Measurements from ENCODE around the gene THRB.

Gene THRB

DNA sequence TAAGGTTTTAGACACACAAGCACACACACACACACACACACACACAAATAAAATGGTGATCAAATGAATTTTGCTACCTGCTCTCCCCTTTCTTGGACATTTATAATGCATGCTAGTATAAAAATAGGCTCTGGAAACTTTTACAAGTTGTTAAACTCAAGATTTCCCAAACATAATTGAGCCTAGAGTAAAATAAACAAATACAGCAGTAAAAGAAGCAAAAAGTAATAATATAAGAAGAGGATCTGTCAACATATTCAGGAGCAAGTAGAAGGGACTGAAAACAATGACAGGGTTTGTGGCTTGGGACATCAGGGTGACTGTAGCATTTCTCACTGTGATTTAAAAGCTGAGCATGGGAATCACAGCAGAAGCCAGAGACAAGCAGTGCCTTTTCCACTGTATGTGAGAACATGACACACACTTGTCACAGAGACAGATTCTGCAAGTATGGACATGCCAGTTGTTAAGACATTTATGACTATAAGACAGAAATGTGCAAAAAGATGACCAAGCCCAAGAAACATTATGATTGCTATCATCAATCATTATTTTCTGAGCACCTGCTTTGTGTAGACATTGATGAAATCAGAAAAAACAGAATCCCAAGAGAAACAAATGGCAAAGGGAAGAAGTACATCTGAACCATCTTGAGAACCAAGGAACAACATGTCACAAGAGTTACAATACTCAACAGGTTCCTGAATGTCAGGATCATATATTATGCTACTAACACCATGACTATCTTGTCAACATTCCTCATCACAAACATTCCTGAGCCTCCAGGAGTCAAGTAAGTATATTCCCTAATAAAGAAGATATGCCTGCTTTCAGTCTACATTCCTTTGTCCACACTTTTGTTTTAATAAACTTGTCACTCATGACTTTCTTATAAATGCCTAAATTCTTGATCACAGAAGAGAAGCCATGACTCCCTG is 7.1 kb downstream of the THRB start:
- no peak for DNase-seq (ENCODE audit: low read depth)

DNA sequence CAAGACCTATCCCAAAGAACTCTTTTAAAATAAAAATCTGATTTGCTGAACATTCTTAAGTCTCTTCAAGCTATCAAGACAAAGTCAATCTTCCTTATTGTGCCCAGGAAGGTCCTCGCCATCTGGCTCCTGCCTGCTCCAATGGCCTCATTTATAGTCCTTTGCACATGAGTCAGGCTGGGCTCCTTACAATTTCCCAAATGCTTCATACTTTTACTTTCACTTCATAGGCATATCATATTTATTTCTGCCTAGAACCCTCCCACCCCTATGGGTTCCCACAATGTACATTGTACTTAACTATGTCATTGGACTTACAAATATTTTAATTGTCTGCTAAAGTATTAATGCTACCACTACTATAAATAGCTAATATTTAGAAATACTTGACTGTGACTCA is 9.1 kb downstream of the THRB start:
- no peak for DNase-seq (ENCODE audit: low read depth)

DNA sequence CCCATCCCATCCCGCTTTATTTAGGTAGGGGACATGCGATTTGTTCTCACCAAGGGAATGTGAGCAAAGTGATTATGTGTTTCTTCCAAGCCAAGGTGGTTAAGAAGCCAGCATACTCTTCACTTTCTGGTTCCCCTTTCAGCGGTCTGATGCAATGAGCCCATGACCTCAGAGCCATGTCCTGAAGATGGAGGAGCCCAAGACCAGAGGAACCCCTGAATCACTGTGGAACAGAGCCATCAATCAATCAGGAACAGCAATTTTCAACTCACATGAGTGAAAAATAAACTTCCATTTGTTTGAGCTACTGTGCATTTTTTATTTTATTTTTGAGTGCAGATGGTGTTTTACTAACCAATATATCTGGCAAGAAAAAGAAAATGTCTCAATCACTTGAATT is 10.8 kb downstream of the THRB start:
- DNase-seq (ENCODE audit: low read depth) = no peak

DNA sequence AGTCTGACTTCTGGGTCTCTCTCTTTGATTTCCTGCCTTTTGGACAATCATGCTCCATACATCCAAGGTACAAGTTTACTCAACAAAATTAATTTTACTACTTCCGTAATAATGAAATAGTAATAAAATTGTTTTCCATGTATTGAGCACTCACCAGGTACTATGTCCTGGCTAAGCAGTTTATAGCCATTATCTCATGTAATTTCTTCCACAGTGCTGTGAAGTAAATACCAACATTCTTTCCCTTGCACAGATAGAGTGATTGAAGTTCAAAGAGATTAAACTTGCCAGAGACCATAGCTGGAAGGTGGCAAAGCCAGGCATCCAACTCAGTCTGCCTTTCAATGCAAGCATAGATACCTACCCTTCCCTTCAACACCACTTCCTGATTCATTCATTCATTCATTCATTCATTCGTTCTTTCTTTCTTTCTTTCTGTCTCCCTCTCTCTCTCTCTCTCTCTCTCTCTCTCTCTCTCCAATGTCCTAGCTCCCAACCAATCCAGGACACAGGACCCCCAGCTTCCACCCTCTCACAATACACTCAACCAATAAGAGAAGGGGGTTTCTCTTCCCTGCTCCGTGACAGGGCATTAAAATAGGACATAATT is 12.4 kb downstream of the THRB start:
- DNase-seq (ENCODE audit: low read depth) = no peak

DNA sequence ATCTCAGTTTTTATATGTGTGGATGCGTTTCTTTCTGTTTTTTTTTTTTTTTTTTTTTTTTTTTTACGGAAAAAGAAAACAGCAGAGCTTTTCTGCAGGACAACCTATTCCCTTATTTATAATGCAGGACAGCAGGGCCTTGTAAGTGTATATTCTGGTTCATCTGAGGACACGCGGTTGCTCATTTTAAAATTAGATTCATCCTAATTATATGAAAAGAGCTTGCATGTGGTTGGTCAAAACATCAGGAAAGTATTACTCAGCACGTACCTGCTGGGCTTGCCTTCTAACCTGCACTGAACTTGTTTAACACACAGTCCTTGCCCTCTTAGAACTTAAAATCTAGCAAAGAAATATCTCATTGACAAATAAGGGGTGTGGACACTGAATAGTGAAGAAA is 13.5 kb downstream of the THRB start:
- DNase-seq (ENCODE audit: low read depth) = no peak

DNA sequence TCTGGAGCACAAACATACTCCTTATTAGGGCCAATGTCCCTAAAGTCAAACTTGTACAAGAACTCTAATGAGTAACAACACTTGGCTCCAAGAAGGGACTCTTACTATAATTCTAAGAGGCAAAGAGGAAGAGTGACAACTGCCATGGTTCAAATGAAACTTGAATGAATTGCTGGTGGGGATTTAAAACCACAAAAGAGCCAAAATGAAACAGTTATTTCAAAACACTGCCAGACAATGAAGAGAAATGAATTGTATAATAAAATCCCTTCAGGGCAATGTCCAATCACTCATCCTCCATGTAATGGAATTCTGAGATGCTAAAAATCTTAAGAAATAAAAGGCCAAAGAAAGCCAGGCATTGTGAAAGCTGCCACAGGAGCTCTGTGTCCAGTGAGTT is 14.2 kb downstream of the THRB start:
- DNase-seq (ENCODE audit: low read depth) = no peak

DNA sequence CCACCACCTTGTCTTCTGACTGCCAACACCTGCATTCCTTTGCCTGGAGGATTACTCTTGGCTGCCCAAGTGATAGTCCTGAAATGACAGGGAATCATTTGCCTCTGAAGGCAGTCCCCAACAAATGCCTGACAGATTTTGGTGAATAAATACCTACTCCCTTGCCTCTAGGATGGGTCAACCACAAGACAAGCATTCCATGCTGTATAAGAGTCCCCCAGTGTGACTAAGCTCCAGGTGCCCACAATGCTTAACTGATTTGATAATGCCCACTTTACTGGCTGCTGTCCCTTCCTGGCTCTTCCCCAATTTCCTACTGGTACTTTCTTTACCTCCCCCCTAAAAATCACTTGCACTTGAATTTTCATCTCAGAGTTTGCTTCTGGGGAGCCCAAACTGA is 14.8 kb downstream of the THRB start:
- DNase-seq (ENCODE audit: low read depth) = no peak

DNA sequence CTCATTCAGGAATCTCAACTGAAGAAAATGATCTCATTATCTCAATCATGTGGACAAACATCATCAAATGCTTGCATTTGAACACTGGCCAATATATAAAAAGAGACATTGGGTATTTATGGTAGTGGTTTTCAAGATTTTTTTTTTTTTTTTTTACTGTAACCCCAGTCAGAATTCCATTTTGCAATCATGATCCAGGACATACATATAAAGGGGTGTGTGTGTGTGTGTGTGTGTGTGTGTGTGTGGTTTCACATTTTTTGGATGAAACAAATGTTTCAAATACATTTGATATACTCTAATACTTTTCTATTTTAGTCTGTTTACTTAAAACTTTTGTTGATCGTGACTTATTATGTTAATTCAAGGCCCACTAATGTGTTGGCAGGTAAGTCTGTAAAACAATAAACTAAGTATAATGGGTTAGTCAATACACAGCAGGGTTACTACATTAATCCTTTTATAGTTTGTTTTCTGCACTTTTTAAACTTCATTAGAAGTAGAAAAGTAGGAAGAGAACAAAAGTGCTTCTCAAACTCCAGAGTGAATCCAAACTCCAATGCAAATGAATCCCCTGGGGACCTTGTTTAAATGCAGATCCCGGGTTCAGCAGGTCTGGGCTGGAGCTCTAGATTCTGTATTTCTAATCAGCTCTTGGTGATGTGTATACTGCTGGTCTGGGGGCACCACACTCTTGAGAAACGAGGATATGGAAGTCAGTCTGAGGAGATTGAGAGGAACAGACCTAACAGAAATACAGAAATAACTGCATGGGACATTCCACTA is 17.6 kb downstream of the THRB start:
- no peak for DNase-seq (ENCODE audit: low read depth)

DNA sequence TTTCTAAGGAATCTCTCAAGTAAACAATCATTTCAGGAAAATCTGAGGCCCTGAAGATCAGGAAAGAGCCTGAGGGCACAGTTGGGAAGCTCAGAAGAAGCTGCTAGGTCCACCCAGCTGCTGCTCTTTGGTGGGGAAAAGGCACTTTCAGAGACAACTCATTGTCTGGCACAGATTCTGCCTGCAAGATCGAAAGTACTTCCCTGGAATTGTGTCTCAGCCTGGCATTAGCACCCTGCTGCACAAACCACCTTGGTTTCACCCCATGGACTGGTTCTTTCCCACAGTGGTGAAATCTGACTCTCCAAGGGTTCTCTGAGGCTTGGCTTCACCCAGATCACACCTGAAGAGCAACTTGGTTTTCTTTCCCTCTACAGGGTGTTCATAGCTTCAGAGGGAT is 18.7 kb downstream of the THRB start:
- DNase-seq (ENCODE audit: low read depth) = no peak

DNA sequence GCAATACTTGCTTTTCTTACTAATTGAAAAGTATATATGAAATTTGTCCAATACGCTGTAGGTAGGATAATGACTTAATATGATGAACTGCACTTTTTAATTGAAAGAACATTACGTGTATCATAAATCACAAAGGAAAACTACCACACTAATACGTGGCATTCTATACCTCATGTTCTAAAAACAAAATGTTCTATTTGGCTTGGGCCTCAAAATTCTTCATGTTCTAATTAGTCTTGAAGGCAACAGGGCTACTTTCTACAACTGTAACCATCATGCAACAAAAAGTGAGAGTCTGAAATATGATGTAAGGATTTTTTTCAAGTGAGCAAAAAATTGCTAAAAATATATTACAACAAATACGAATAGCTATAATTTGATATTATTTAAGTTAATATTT is 19.8 kb downstream of the THRB start:
- no peak for DNase-seq (ENCODE audit: low read depth)

DNA sequence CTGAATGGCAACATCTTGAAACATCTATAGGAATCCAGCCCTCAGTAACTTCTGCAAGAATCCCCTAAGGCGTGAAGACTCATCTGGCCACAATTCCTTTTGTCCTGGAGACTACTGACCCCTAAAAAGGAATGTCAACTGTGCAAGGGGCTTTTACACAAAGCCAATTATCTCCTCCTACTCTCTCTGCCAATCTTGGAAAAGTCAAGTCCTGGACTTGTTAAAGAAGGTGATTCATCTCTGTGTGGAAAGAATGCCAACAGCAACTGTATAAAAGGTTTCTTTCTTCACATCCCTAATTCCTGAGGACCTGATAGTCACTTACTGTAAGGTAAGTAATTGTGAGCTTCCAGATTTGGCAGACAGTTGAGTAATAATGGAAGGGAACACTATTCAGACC is 22.3 kb downstream of the THRB start:
- DNase-seq (ENCODE audit: low read depth) = no peak

DNA sequence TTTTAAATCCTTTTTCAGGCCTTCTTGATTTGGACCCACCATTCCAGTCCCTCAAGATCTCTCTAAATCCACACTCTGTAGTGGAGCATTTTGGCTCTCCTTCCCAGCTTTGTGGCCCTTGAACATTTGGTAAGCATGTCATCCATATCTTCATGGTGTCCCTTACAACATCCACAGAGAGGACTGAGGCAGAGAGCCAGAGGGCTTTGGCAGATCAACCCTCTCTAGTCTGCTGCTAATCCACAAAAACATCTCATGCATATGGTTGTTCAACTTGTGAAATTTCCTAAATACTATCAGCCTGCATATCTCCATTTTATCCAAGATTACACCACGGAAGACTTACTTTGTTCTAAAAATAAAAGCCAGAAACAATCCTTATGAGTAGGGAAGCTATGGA is 23.2 kb downstream of the THRB start:
- no peak for DNase-seq (ENCODE audit: low read depth)

DNA sequence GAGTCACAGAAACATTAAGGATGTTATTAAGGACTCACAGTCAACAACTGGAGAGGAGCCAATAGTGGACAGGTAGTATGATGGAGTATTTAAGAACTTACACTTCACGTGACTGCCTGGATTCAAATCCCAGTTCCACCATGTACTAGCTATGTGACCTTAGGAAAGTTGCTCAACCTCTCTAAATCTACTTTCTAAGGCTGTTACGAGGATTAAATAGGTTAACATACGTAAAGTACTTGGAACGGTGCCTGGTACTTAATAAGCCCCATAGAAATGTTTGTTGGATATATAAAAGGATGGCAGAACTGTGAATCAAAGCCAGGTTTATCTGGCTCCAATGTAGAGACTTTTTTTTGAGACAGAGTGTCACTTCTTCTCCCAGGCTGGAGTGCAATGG is 24.4 kb downstream of the THRB start:
- DNase-seq (ENCODE audit: low read depth) = no peak

DNA sequence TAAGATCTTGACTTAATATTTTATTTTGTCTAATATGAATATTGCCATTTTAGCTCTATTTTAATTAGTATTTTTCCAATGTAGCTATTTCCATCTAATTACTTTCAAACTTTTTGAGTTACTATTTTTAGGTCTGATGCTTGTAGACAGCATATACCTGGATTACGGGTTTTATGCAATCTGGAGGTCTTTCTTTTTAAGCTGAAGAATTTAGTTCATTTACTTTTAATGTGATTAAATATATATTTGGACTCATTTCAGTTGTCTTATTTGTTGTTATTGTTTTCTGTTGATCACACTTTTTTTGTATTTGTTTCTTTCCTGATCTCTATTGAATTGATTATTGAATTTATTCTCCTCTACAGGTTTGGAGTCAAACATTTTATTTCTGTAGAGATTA is 30.3 kb downstream of the THRB start:
- no peak for DNase-seq (ENCODE audit: low read depth)

DNA sequence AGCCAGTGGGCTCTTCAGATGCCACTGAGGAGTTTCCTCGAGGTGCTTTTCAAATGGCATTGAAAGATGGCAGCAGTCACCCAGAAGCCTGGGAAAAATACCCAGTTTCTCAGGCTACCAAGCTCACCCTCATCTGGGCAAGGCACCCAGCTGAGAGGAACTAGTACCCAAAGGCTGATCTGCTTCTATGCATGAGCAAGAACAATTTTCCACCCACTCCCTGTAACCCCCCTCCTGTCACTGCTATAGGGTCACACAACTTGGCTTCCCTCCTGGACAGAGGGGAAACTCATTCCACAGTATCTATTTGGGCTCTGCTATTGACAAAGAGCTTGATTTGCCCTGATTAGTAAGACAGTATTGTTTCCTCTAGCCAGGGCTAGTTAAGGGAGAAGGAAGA is 31.9 kb downstream of the THRB start:
- DNase-seq (ENCODE audit: low read depth) = no peak

DNA sequence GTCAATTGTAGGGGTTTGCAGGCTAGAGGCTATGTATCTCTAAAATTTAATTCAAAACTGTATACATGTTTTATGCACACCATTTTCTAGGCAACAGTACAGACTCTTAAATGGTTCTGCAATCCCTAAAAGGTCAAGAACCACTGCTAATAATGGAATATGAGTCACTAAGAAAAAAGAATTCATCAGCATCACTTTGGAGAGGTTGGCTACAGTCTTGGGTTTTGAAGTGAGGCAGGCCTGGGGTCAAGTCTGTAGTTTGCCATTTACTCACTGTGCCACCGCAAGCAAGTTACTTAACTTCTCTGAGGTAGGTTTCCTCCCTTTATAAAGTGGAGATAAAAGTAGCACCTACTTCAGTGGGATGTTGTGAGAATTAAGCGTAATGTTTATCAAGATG is 33.7 kb downstream of the THRB start:
- no peak for DNase-seq (ENCODE audit: low read depth)

DNA sequence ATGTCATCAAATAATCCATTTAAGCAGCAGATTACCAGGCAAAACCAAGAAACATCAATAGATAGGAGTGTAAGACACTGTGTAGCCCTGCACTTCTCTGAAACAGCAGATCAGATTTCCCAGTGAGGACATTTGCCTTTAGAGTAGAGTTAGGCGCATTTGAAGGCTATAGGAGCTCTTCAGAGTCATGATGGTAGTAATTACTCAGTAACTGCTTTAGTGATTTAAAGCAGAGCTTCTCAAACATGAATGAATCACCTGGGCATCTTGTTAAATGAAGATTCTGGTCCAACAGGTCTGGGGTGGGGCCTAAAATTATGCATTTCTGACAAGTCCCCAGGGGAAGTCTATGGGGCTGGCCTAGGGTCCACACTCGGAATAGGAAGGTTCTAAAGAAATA is 36.9 kb downstream of the THRB start:
- DNase-seq (ENCODE audit: low read depth) = no peak

DNA sequence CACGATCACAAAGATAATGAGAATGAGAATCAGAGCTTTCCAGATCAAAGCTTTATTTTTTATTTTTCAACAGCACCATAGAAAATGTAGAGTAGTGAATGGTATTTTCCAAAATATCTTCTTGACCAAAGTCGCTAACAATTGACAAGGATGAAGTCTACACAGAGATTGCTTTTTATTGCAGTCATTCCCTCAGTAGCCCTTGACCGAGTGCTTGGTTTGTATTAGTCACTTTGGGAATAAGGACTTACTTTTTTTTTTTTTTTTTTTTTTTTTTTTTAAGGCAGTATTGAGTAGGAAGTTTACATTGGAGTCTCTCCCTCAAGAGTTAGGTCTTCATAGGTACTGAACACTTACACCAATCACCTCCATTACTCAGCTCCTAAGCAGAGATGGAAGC is 39.8 kb downstream of the THRB start:
- no peak for DNase-seq (ENCODE audit: low read depth)

DNA sequence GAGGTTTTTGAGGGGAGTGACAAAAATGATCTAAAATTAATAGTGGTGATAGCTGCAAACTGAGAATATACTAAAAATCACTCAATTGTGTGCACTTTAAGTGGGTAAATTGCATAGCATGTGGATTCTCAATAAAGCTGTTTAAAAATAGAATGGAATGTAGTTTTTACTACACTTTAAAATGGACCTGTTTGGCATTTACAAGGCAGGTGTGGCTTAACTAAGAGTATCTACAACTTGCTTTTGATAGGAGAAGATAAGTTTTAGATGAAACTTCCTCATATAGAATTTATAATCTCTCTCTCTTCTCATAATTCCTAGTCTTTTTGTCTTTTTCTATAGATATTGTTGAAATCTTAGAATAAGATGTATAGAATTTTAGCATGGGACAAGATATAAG is 40.3 kb downstream of the THRB start:
- no peak for DNase-seq (ENCODE audit: low read depth)

DNA sequence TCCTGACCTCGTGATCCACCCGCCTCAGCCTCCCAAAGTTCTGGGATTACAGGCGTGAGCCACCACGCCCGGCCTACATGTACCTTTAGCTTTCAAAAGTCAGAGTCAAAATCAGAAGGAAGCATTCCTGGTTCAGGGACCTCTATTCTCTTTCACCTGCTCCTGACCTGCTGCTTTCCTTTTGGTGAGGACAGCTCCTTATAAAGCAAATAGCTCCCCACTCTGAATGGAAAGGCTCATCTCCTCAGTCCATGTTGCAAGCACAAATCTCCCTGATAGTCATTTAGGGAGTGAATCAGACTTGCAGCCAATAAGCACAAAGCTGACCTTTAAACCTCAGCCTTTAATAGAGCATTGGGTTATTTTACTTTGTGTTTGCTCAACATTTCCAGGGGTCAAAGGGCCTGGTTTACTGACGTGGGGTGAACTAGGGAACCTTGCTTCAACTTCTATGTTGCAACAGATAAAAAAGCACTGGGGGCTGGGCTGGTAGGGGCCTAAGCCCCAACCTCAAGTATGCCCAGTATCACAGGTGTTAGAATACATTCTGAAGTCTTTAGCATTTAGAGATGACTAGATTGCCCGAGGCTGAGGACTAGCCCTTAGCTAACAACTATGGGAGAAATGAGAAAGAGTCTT is 43.1 kb downstream of the THRB start:
- DNase-seq (ENCODE audit: low read depth) = no peak

DNA sequence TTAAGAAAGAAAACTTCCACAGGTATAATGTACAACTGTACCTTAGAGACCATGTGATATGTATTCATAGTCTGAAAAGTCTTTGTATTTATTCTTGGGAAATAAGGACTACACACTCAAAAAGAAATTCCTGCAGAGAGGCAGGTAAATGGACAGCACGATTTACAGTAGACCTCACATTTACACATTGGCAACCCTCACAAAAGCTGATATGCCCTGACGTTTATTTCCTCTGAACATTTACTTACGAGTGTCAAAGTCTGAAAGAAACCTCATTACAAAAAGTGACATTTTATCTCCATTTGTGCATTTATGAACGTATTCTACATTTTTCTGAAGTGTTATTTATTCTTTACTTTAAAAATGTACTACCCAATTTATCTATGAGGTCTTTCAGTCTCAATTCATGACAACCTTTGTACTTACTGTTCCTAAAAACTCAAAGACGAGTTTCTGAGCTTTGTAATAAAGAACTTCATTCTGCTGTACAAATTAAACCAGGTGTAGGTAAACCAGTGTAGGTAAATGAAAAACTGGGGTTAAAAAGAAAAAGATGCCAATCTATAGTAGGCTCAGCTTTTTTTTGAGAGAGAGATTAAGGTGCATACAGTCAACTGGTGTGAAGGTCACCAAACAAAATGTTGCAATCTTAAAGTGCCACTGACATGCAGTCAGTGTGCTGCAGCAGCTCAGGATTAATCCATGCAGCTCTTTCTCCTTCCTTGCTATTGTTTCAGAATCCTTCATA is 44.3 kb downstream of the THRB start:
- no peak for DNase-seq (ENCODE audit: low read depth)

DNA sequence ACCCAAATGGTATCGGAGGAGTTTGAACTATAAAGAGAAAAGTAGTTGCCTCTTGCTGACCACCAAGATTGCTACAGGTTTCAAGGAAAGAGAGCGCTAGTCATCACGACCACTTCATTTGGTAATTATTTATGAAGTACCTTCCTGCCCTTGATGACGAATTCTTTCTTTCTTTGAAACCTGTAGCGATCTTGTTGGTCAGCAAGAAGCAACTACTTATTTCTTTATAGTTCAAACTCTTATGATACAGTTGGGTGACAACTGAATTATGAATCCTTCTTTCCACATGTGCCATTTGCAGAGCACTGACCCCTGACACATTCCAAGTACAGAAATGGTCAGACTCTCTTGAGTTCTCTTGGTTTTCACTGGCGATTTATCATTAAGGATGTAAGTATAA is 46.8 kb downstream of the THRB start:
- DNase-seq (ENCODE audit: low read depth) = no peak

Data from activated gamma-delta T cell treated with anti-CD3 and anti-CD28 coated beads, Interleukin-2, amount 50 U/mL, for 16 hours (primary cell).